GM19467 (cell line): ENCODE data around the gene HDDC2.
"Not testable (repeated sequence)": the region's sequence is repeated elsewhere in the genome, so short reads cannot be mapped to it uniquely, and the experiment has no call there.

Experiments used
- ATAC-seq: cut with Tn5 transposase; IDR thresholded peaks from one replicate; pipeline ENCODE4 v1.9.1; 2021; ENCODE audit warnings: mild to moderate bottlenecking, moderate library complexity; ENCODE audit not compliant: unreplicated experiment

The HDDC2 gene

DNA sequence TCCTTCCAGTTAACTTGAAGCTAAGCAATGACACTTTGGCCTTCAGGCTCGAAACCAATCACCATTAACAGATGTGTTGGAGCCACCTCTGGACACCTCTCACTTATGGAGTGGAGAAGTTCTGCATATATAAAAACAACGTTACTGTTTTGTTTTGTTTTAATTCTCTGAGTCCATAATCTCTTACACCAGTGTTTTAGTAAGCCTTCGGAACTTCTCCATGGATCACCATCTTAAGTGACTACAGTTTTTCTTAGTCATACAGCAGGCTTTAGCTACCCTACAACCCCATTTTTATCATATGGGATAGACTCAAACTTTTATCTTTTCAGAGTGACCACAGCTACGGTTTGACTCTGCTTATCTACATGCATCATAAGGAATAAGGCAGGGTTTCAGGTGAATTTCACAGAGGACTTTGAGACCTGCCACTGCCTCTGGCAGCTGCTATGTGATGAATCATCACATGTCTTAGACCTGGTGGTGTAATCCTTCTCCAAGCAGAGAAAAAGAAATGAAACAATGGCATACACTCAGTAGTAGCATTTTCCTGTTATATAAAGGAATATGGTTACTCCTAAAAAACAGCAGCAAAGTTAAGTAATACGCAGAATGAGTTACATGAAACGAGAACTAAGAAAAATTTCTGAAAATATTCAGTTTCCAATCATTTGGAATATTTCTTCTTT is 5.5 kb upstream of the HDDC2 start:
- no peak for ATAC-seq

DNA sequence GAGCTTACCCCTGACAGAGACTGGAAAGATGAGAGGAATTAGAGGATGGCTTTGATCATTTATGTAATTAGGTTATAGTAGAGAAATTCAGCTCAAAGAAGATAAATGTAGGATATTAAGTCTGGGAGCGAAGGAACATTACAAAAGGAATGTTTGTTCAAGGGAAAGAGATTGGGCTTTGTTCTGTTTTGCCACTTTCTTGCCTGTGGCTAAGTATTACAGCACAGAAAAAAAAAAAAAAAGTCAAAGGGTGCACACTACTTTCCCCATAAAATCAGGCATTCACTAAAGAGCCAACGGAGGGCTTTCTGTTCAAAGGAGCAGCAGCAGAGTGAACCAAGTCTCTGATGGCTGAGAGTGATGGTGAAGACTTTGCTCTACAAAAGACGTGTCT is 5.0 kb upstream of the HDDC2 start:
- no peak for ATAC-seq

DNA sequence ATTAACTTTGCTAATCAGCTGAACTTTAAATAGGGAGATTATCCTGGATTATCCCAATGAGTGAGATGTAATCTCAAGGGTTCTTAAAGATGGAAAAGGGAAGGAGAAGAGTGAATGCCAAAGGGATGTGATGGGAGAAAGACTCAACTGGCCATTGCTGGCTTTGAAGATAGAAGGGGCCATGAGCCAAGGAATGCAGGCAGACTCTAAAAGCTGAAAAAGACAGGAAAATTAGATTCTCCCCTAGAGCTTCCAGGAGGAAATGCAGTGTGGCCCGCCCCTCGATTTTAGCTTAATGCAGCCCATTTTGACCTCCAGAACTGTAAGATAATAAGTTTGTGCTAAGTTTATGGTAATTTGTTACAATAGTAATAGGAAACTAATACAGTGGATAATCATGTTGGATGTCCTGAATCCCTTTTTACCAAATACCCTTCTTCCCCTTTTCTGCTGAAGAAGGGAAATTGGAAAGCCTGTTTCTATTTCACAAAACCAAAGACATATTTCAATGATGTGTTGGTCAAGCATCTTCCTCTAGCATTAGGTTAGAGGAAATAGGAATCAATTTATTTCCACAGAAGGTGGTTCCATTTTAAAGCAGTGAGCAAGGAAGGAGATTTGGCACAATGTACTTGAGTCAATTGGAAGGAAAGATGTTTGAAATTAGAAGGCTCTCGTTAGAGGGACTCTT is 3.3 kb upstream of the HDDC2 start:
- ATAC-seq, result no peak

DNA sequence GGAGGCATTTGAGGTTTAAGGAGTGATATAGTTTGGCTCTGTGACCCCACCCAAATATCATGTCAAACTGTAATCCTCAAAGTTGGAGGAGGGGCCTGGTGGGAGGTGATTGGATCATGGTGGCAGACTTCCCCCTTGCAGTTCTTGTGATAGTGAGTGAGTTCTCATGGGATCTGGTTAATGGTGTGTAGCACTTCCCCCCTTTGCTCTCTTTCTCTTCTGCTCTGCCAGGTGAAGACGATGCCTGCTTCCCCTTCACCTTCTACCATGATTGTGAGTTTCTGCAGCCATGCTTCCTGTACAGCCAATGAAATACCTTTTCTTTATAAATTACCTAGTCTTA is 1.7 kb upstream of the HDDC2 start:
- ATAC-seq, result no peak

DNA sequence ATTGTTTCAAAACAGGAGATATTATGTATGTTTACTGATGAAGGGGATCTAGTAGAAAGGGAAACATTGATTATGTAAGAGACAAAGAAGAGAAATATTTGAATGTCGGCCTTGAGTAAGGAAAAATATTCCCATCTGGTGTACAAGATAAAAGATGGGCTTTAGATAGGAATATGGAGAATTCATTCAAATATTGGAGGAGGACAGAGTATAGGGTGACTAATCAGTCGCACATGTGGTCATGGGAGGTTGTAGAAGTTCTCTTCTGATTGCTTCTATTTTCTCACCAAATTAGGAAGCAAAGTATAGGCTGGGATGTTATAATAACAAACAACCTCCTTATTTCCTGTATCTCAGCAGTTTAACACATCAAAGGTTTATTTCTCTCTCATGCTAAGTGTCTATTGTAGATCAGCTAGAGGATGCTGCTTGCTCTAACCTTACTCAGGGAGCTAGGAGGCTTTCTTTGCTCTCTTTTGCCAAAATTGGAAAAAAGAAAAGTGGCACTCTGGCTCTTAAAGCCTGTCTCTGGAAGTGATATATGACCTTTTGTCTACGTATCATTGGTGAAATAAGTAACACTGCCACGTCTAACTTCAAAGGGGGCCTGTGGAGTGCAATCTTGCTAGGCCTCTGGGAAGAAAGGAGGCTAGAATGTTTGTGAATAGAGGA is 1.2 kb upstream of the HDDC2 start:
- ATAC-seq, result no peak

DNA sequence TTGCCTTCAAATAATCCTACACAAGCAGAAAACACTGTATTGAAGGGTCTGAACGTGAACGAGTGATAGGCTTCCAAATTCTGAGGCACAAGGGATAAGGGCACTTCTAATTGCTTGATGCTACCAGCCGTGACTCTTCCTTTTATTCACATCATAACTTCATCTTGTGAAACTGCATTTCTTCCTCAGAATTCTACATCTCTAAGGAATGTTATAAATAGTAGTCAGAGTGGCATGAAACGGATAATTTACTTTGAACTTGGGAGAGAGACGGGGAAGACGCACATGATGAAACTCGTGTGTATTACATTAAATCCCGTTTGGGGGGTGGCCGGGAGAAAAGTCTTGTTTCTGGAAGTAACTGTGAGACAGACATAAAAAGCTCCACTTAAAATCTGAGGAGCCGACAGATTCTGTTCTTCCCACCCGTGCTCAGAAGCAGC is 754 bp downstream of the HDDC2 start:
- no peak for ATAC-seq

DNA sequence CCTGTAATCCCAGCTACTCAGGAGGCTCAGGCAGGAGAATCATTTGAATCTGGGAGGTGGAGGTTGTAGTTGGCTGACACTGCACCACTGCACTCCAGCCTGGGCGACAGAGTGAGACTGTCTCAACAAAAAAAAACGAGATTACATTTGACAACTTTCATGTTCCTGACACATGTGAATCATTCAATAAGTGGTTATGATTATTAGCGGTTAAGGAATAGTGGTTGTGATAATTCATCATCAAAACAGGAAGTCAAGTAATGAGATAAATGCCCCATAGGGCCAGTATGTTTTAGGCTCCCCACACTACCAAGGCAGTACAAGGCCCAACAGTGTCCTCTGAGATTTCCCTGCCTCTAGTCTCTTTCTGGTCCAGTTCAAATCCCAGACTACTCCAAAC is 2.5 kb downstream of the HDDC2 start:
- no peak for ATAC-seq

DNA sequence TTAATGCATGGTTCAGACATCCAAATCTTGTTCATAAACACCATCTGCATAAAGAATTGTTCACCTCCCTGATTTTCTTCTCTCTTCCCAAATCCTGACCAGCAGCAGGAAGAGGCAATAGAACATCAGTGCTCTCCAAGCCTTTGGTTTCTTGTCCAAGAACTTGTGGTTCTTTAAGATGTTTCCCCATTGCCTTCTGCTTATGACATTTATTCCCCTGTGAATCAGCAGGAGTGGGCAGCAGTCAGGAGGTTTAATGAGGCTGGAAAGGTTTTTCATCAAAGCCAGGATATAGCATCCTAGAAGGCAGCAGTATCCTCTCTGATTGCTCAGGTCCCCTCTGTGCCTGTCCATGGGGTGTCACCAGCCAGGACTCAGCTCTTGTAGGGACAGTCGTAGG is 5.3 kb downstream of the HDDC2 start:
- no peak for ATAC-seq

DNA sequence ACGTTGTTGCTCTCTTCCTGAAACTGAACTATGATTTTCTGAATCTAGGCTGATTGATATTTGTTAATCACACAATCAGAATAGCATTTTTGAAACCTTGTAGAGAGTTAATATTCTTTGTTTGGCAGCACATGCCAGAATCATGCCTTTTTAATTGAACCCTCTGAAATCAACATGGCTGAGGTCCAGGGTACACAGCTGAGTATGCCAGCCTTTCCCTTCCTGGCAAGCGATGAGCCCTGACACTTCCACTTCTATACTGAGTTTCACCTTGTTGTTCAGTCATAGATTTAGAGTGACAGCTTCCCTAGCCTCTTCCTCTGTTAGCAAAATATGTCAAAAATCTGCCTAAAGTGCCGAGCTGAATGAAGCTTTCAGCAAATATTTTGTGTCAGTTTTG is 6.8 kb downstream of the HDDC2 start:
- ATAC-seq, result no peak

DNA sequence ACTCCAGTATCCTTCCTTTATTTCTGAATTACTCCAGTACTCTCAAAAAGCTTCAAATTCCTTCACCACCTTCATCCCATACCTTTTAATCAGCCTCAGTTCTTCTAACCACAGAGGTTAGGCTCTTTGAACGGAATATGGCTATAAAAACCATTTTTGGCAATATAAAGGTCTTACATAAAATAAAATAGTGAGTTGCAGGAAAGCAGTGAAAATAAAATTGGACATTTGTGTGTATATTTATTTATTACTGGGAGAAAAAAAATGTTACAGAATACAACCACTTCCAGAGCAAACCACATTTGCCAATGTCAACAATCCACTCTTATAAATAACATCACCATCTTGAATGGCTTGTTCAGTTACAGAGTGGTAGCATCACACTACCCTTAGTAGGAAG is 7.7 kb downstream of the HDDC2 start:
- no peak for ATAC-seq

DNA sequence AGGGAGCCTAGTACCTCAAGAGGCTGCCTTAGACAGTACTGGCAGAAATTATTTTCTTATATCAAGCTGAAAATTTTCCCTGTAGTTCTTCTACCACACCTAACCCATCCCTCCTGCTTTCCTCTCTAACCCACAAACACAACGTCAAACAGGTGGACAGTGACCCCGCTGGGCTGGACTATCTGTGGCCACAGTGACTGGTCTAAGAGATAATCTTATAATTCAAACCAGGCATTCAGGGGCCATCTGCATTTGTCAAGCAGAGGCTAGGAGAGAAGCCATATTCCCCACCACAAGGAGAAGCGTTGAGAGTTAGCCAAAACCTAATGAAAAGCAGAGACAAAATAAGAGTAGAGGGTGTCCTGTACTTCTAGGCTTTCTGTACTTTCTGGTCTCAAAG is 8.2 kb downstream of the HDDC2 start:
- no peak for ATAC-seq

DNA sequence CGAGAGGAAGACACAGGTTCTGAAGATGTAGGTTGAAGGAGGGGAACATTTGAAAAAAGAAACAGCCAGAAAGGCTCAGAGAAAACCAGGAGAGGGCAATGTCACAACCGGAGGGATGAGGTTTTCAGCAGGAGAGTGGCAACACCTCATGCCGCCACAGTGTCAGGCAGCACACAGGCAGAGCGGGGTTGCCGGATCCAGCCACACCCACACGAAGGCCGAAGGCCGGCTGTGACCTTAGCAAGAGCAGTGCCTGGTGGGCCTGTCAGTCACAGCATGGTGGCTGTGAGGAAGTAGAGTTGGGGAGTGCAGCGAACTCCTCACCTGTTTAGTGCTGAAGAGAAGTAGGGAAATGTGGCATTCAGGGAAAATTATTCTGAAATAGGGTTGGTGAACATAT is 14.0 kb downstream of the HDDC2 start:
- ATAC-seq, result no peak

DNA sequence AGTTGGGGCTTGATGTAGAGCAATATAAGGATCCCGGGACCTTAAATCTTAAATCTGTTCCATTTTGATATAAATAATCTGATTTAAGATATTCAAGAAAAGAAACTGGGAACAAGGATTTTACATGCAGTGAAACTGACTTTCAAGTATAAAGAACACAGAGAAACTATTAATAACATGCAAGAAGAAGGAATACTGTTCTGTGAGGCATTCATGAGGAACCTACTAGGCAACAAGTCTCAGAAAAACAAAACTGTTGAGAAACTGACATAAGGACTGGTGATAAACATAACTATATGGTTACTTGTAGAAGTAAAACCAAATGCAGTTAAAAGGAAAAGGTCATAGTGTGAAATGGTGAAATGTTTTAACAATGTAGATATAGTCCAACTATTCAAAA is 15.8 kb downstream of the HDDC2 start:
- no peak for ATAC-seq

DNA sequence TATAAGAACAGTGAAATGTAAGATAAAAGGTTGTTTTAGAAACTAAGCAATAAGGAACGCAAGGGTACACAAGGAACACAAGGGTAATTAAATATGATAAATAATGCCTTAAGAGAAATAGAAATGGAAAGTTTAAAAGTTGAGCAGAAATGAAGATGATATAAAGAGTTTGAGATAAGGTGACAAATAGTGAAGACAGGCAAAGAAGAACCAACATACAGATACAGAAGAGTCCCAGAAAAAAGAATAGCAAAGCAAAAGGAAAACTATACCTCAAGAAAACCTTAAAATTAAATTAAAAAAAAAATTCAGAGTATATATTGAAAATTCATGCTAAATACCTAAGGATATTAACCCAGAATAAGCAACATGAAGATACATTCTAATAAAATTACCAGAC is 16.4 kb downstream of the HDDC2 start:
- ATAC-seq, result no peak

DNA sequence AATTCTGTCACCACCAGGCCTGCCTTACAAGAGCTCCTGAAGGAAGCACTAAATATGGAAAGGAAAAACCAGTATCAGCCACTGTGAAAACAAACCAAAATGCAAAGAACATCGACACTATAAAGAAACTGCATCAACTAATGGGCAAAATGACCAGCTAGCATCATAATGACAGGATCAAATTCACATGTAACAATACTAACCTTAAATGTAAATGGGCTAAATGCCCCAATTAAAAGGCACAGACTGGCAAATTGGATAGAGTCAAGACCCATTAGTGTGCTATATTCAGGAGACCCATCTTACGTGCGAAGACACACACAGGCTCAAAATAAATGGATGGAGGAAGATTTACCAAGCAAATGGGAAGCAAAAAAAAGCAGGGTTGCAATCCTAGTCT is 19.3 kb downstream of the HDDC2 start:
- ATAC-seq, result not testable (repeated sequence)

DNA sequence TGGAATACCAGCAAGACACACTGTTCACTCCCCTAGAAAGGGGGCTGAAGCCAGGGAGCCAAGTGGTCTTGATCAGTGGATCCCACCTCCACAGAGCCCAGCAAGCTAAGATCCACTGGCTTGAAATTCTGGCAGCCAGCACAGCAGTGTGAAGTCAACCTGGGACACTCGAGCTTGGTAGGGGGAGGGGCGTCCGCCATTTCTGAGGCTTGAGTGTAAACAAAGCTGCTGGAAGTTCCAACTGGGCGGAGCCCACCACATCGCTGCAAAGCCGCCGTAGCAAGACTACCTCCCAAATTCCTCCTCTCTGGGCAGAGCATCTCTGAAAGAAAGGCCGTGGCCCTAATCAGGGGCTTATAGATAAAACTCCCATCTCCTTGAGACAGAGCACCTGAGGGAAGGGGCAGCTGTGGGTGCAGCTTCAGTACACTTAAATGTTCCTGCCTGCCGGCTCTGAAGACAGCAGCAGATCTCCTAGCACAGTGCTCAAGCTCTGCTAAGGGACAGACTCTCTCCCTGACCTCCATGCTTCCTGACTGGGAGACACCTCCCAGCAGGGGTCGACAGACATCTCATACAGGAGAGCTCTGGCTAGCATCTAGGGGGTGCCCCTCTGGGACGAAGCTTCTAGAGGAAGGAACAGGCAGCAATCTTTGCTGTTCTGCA is 21.3 kb downstream of the HDDC2 start:
- ATAC-seq, result not testable (repeated sequence)

DNA sequence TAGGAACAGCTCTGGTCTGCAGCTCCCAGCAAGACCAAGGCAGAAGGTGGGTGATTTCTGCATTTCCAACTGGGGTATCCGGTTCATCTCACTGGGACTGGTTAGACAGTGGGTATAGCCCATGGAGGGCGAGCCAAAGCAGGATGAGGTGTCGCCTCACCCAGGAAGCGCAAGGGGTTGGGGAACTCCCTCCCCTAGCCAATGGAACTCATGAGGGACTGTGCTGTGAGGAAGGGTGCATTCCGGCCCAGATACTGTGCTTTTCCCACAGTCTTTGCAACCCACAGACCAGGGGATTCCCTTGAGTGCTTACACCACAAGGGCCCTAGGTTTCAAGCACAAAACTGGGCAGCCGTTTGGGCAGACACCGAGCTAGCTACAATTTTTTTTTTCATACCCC is 21.8 kb downstream of the HDDC2 start:
- ATAC-seq, result no peak

DNA sequence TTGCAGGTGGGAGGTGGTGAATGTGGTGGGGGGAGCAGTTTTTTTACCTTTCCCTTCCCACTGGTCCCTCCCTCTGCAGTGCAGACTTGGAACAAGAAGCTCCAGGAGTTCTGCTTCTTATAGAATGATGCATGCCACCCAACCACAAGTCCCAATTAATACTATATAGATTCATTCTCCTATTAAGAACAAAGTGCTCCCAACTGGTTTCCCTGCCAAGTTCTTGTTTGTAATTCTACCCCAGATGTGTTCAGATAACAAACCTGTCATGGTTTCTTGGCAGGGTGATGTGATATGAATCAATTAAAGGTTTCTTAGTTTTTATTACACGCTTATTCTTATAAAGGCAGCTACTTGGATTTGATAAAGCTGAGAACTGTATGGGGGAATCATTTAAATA is 23.9 kb downstream of the HDDC2 start:
- ATAC-seq, result no peak

DNA sequence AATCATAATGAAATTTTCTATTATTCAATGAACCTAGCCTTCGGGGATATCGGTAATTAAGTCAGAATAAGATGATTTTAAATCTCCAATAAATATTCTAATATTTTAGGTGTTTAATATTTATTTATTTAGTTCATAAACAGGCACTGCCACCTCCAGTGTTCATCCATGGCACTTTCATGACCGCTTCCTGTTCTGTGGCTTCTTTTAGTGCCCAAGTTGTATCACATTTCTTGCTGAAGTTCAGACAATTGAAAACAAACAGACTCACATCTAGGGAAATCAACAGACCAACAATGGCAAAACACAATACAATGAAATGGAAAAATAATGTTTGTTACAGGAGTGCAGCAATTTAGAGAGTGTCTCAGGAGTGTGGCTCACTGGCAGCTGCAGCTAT is 26.0 kb downstream of the HDDC2 start:
- ATAC-seq, result no peak

DNA sequence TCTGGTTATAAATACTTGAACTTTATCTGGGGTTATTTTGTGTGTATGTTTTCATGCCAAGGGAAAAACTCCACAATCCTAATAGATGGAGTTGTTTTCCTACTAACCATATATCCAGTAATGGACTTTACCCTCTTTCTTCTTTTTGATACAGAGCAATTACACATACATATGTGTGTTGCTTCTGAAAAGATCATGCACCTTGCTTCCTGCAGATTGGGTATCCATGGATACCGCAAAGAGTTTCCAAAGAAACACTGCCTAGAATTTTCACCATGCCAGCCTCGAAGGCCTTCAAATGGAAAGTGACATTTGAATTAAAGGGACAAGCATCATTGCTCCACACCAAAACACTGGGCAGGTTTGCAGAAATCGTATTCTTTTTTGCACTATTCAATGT is 26.8 kb downstream of the HDDC2 start:
- no peak for ATAC-seq

DNA sequence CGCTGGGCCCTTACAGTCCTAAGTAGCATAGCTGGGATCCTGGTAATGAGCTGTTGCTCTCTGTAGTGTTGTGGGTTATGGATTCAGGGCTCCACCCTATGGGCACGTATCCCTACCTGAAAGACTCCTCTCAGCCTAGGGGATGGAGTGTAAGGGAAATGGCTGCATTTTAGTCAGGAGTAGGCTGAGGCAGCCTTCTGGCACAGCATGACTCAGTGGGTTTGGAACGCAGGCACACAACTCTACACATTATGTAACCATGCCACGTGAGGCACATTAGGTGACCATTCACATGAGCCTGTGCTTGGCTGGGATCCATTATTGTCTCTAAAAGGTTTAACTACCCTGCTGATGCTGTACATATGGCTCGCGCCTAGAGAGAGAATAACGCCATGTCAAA is 27.8 kb downstream of the HDDC2 start:
- no peak for ATAC-seq

DNA sequence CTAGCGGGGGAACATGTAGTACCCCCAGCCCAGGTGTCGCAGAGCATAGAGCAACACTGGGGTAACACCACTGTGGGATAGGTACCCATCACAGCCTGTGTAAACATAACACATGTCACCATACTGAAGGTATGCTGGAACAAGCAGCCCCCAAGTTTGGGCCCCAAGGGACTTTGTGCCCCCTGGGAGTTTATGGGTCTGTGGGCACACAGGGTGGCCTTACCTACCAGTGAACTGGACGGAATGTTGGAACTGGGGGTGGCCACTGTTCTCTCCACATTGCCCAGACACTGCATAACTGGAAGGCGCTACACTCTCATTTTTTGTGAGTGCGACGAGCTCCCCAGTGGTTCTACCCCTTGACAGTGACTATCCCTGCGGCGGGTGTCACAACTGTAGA is 28.5 kb downstream of the HDDC2 start:
- no peak for ATAC-seq
